Smooth muscle cell (in vitro differentiated cells): Measurements from ENCODE around the gene C1orf198. TPM values are rescaled to one million over a fixed set of nuclear protein-coding genes. Genes with fewer than 3 reads are reported as not detected.

Experiments
- DNase-seq: peaks from one replicate; lab custom pipeline; 2025; ENCODE audit not compliant: unreplicated experiment; lab: John Stamatoyannopoulos, UW
- H2AFZ ChIP-seq: fragments of 200-600 bp; sonication (generic); 2 replicates; pipeline ENCODE4 v1.6.0; 2016; ENCODE audit warnings: antibody characterized with exemption, low read depth, mild to moderate bottlenecking
- H3F3A ChIP-seq: fragments of 200-600 bp; sonication (generic); 2 replicates; pipeline ENCODE4 v1.6.0; 2017; ENCODE audit warnings: antibody characterized with exemption, low read depth
- H3K27ac ChIP-seq: fragments of 200-600 bp; sonication (generic); 2 replicates; pipeline ENCODE4 v1.5.1; 2016; ENCODE audit warnings: low read depth, mild to moderate bottlenecking
- H3K27me3 ChIP-seq: fragments of 200-600 bp; sonication (generic); 2 replicates; pipeline ENCODE4 v1.6.1; 2016; ENCODE audit warnings: low read depth, mild to moderate bottlenecking
- H3K36me3 ChIP-seq: fragments of 200-600 bp; sonication (generic); 2 replicates; pipeline ENCODE4 v1.5.1; 2016; ENCODE audit warnings: low read depth
- H3K4me1 ChIP-seq: fragments of 200-600 bp; sonication (generic); 2 replicates; pipeline ENCODE4 v1.5.1; 2016; ENCODE audit warnings: low read depth
- H3K4me2 ChIP-seq: fragments of 200-600 bp; sonication (generic); 2 replicates; pipeline ENCODE4 v1.6.0; 2016; ENCODE audit warnings: mild to moderate bottlenecking
- H3K4me3 ChIP-seq: fragments of 200-600 bp; sonication (generic); 2 replicates; pipeline ENCODE4 v1.5.1; 2016; ENCODE audit warnings: mild to moderate bottlenecking
- H3K79me2 ChIP-seq: fragments of 200-600 bp; sonication (generic); 2 replicates; pipeline ENCODE4 v1.6.0; 2016; ENCODE audit warnings: low read depth, mild to moderate bottlenecking
- H3K9ac ChIP-seq: fragments of 200-600 bp; sonication (generic); 2 replicates; pipeline ENCODE4 v1.6.0; 2016; ENCODE audit warnings: low read depth
- H3K9me3 ChIP-seq: fragments of 200-600 bp; sonication (generic); replicated peaks from 2 replicates; pipeline ENCODE4 v1.5.1; 2016; ENCODE audit warnings: low read depth
- H4K20me1 ChIP-seq: fragments of 200-600 bp; sonication (generic); 2 replicates; pipeline ENCODE4 v1.6.0; 2016; ENCODE audit warnings: low read depth
- CTCF ChIP-seq: fragments of 200-600 bp; sonication (generic); IDR thresholded peaks from 2 replicates; pipeline ENCODE4 v1.5.1; 2017; ENCODE audit warnings: borderline replicate concordance, mild to moderate bottlenecking, antibody characterized with exemption; ENCODE audit not compliant: insufficient read depth, poor library complexity, severe bottlenecking
- WGBS: methylation state at CpG from one replicate; pipeline ENCODE4 v1.1.7; 2016; ENCODE audit warnings: low lambda C conversion rate; 5-methylcytosine and 5-hydroxymethylcytosine counted together
- polyA plus RNA-seq: library from polyadenylated mRNA; unstranded; fragments of >200 nt; fragmentation: Nextera tagmentation; extraction: Ambion mirVana; gene quantifications from 2 replicates; pipeline ENCODE4 v1.2.1, GENCODE V29; 2016
- small RNA-seq: library from RNA; depleted of rRNA; stranded (forward); fragments of <200 nt; gene quantifications from one replicate; pipeline ENCODE3, GENCODE V24; 2014
- total RNA-seq: library from RNA; depleted of rRNA; stranded (reverse); fragments of >200 nt; gene quantifications from 2 replicates; pipeline ENCODE4 v1.2.3, GENCODE V29; 2014

The C1orf198 gene
- total and polyA plus RNA-seq, 2 experiments from 2014 or later: 67.7 to 77.5 TPM

- Histone ChIP-seq H3K4me2 (no peak overlapping the region), H3F3A (no peaks in the 10 kb centered on the region), H3K9ac (no peak overlapping the region), H3K27me3 (peaks cover 4% of the 10 kb centered on the region), H3K36me3 (no peaks in the 10 kb centered on the region), H3K4me3 (no peak overlapping the region), H3K27ac (no peak overlapping the region), H3K4me1 (no peaks in the 10 kb centered on the region), H3K79me2 (no peaks in the 10 kb centered on the region), H2AFZ (no peak overlapping the region), H4K20me1 (no peaks in the 10 kb centered on the region), H3K9me3 (no peaks in the 10 kb centered on the region)
- TF ChIP-seq CTCF: no peak
- 85% methylated on average over 10 of the region's 10 CpGs for WGBS
- DNase-seq: no peak
Measured at GRCh38 chr1:230788561-230789275, 79.6 kb downstream of the C1orf198 start.

- no peak for TF ChIP-seq CTCF
- Histone ChIP-seq H3K79me2 (no peaks in the 10 kb centered on the region), H3K27me3 (peaks cover 4% of the 10 kb centered on the region), H3K4me3 (no peak overlapping the region), H3K9ac (no peak overlapping the region), H3K4me2 (no peak overlapping the region), H3K4me1 (no peaks in the 10 kb centered on the region), H2AFZ (no peak overlapping the region), H3K9me3 (no peaks in the 10 kb centered on the region), H3F3A (no peaks in the 10 kb centered on the region), H3K36me3 (no peaks in the 10 kb centered on the region), H4K20me1 (no peaks in the 10 kb centered on the region), H3K27ac (no peak overlapping the region)
- 88% methylated on average over 7 of the region's 7 CpGs for WGBS
- DNase-seq: no peak
Measured at GRCh38 chr1:230787471-230787870, 80.8 kb downstream of the C1orf198 start.

Small RNAs within 50 kb of the gene (small RNA-seq; reads per million reads assigned to genes)
- gene RN7SL837P (not detected), gene RNA5SP79 (1.00 reads per million, percentile 30 among the genes with 10 or more reads in this experiment)

Other genes with a start within 250 kb of the C1orf198 start
- gene COG2, start 226.0 kb downstream of the C1orf198 start, total RNA-seq: 23.8 and 31.5 TPM in 2 replicates
- gene COG2, start 226.0 kb downstream of the C1orf198 start, polyA plus RNA-seq: 13.3 and 16.5 TPM in 2 replicates
- 0.09 and 0.31 TPM in 2 replicates for gene AGT, start 154.4 kb downstream of the C1orf198 start, total RNA-seq
- gene AGT, start 154.4 kb downstream of the C1orf198 start, polyA plus RNA-seq: 1.9 and 3.0 TPM in 2 replicates
- gene CAPN9, start 121.1 kb downstream of the C1orf198 start, total RNA-seq: not detected in 2 replicates
- gene CAPN9, start 121.1 kb downstream of the C1orf198 start, polyA plus RNA-seq: not detected in 2 replicates
- 9.1 and 9.5 TPM in 2 replicates for gene TTC13, start 110.3 kb upstream of the C1orf198 start, total RNA-seq
- 5.6 and 6.7 TPM in 2 replicates for gene TTC13, start 110.3 kb upstream of the C1orf198 start, polyA plus RNA-seq
- 7.4 and 15.8 TPM in 2 replicates for gene ARV1, start 110.6 kb upstream of the C1orf198 start, total RNA-seq
- 12.5 and 12.8 TPM in 2 replicates for gene ARV1, start 110.6 kb upstream of the C1orf198 start, polyA plus RNA-seq
- gene FAM89A, start 171.7 kb upstream of the C1orf198 start, total RNA-seq: 34.9 and 40.3 TPM in 2 replicates
- 45.3 and 58.6 TPM in 2 replicates for gene FAM89A, start 171.7 kb upstream of the C1orf198 start, polyA plus RNA-seq